ENCODE results near the gene IL25. TPM values are rescaled to one million over a fixed set of nuclear protein-coding genes. Genes with fewer than 3 reads are reported as not detected.

The IL25 gene
- polyA plus RNA-seq, 2 of the 4 experiments (the other 2 are of a cell fraction): not detected

DNA sequence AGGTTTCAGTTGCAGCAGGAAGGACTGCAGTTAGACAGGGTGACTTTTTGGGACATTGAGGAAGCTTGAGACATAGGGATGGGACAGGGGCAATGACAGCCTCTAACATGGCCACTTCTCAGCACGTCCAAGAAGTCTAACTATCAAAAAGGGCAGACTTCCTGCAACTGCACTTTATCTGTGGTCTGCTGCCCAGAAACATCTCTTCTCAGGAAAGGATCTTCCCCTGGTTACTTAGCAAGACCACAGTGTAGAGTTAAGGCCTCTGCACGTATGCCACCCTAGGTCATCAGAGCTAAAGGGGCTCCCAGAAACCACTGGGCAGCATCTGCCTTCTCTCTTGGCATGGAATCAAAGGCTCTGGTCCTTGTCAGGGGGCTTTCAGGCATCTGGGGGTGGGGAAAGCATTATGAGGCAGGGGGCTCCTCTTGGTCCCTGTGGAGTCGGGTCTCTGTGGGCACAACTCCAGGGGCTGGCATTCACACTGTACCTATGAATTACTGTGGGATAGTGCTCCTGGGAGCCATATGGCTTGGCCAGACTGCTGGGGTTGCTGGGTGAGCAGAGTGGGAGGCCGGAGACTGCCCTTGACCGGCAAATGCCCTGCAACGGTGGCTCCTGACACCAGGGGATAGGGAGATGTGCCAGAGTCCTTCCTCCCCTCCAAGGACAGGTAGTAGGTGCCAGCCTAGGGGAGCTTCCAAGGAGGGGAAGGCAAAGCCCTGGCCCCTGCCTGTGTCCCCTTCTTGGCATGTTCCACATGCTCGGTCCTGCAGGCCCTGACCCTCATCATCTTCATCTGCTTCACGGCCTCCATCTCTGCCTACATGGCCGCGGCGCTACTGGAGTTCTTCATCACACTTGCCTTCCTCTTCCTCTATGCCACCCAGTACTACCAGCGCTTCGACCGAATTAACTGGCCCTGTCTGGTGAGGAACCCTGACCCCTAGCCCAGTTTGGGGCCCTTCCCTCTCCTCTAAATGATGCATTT, 5.3 kb downstream of the IL25 start:
- no peak for ATAC-seq
- Histone ChIP-seq H3K4me1 (no peaks in the 10 kb centered on the region), H3K9me3 (no peaks in the 10 kb centered on the region), H3K27ac (no peak overlapping the region), H3K4me2 (no peak overlapping the region), H3K4me3 (no peak overlapping the region)
- ChIA-PET CTCF (interaction anchor here (0.8 to 11.1 kb wide), 10 partner anchors 8 to 112 kb away, joined by 3 to 186 read pairs (median 14); partner anchors contain the start of gene MYH7), POLR2A (no interaction called here)
- FAIRE-seq: no peak
- TF ChIP-seq NR3C1 (IDR thresholded peaks at IDR 0.05): no peak
- TF ChIP-seq EHMT2 (IDR thresholded peaks at IDR 0.05; ENCODE audit: low read depth): no peak
- TF ChIP-seq BHLHE40 (IDR thresholded peaks at IDR 0.05; ENCODE audit: low read depth, low read length): no peak
- TF ChIP-seq MAFK (IDR thresholded peaks at IDR 0.05; ENCODE audit: partially characterized antibody): no peak
- TF ChIP-seq, protein P1, sequence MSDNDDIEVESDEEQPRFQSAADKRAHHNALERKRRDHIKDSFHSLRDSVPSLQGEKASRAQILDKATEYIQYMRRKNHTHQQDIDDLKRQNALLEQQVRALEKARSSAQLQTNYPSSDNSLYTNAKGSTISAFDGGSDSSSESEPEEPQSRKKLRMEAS (IDR thresholded peaks at IDR 0.05): no peak
- TF ChIP-seq HOXA7 (CRISPR knock-in tag; IDR thresholded peaks at IDR 0.05): no peak
- TF ChIP-seq POLR2A (IDR thresholded peaks at IDR 0.05; ENCODE audit: low read length): no peak
- TF ChIP-seq ZSCAN20 (CRISPR knock-in tag; IDR thresholded peaks at IDR 0.05): no peak
- TF ChIP-seq EP300 (IDR thresholded peaks at IDR 0.05): no peak
- WGBS (ENCODE audit: missing lambda C conversion rate): 58% methylated on average over 12 of the region's 14 CpGs
- no peak for DNase-seq (ENCODE audit: low read depth in 1 of 2, low spot score in 1 of 2)

- H3K4me2 ChIP-seq: no peak overlapping the region
- DNase-seq (ENCODE audit: low read depth in 1 of 2, low spot score in 1 of 2) (no peak), FAIRE-seq (no peak), ATAC-seq (no peak)
- H3K9me3 ChIP-seq: no peaks in the 10 kb centered on the region
- TF ChIP-seq RNF2 (IDR thresholded peaks at IDR 0.05; ENCODE audit: borderline replicate concordance, low read depth): no peak
- TF ChIP-seq FOSB (CRISPR knock-in tag; IDR thresholded peaks at IDR 0.05): no peak
- no peak for TF ChIP-seq ZSCAN20 (CRISPR knock-in tag; IDR thresholded peaks at IDR 0.05)
- no peak for TF ChIP-seq TP53 (CRISPR knock-in tag; IDR thresholded peaks at IDR 0.05)
- no peak for TF ChIP-seq CBX2 (IDR thresholded peaks at IDR 0.05; ENCODE audit: borderline replicate concordance, low read depth)
- TF ChIP-seq POLR2A (IDR thresholded peaks at IDR 0.05; ENCODE audit: low read length): no peak
- no peak for TF ChIP-seq JUN (IDR thresholded peaks at IDR 0.05)
- no peak for TF ChIP-seq HES2 (IDR thresholded peaks at IDR 0.05)
- TF ChIP-seq E2F6 (IDR thresholded peaks at IDR 0.05; ENCODE audit: borderline replicate concordance, low read depth): no peak
- TF ChIP-seq TFCP2L1 (CRISPR knock-in tag; IDR thresholded peaks at IDR 0.05): no peak
- ChIA-PET CTCF (interaction anchor here (1.4 to 11.1 kb wide), 16 partner anchors 11 to 259 kb away, joined by 3 to 186 read pairs (median 20); partner anchors contain the start of genes MYH7, PABPN1 and SLC22A17), POLR2A (no interaction called here)
- H3K27ac ChIP-seq: no peak overlapping the region
- H3K4me3 ChIP-seq: no peak overlapping the region
- no peaks in the 10 kb centered on the region for H3K4me1 ChIP-seq
- 46% methylated on average over 11 of the region's 11 CpGs for WGBS (ENCODE audit: missing lambda C conversion rate)
Observed at GRCh38 chr14:23378612-23379220, 6.1 kb downstream of the IL25 start.

DNA sequence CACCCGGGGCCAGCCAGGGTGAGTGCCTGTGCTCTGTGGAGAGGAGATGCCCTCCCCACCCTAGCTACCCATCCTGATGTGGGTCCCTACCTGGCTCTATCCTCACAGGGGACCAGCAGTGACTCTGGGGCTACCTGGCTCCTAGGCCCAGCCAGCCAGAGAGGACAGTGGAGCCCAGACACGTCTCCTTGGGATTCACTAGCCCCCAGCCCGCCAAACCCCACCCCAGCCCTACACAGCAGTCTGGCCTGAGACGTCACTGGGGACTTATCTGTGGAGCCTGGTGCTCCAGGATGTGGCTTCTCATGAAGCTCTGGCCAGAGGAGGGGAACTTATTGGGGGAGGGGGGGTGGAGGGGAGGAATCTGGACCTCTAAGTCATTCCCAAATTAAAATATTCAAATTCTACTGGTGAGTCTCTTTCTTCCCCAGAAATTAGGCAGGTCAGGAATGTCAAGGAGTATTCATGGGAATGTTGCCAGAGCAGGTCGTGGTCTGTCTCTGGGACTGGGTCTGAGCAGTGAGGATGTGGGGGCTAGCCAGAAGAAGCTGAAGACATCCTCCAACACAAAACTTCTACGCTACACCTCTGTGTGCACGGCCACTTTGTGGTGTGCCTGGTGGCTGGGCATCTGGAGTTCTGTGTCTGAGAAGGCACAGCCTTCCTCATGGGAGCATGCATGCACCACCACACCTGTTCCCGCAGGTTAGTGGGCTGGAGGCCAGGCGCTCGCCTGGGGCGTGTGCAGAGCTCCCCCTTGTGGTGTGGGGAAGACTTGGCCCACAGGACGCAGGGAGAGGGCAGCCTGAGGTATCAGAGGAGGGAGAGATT, 7.0 kb downstream of the IL25 start:
- FAIRE-seq (no peak), ATAC-seq (peak; percentile 75 to 91; a peak in 4 of 6 replicates), DNase-seq (ENCODE audit: low read depth in 1 of 2, low spot score in 1 of 2) (peak; percentile 46 to 62)
- CTCF ChIA-PET: interaction anchor here (0.6 to 11.1 kb wide), 49 partner anchors 11 to 512 kb away, joined by 3 to 186 read pairs (median 4); partner anchors contain the start of genes BCL2L2, MYH7, PABPN1 and SLC22A17
- 5% methylated on average over 9 of the region's 12 CpGs for WGBS (ENCODE audit: missing lambda C conversion rate)
- POLR2A ChIA-PET: interaction anchor here (1.6 kb wide), 1 partner anchor 53 kb away, joined by 4 read pairs; no protein-coding TSS in a partner anchor
- H3K4me3 ChIP-seq: no peak overlapping the region
- no peaks in the 10 kb centered on the region for H3K9me3 ChIP-seq
- no peak overlapping the region for H3K27ac ChIP-seq
- no peaks in the 10 kb centered on the region for H3K4me1 ChIP-seq
- peak; percentile 84 to 89 for TF ChIP-seq RAD21 (conservative IDR thresholded peaks at IDR 0.05 in 1 of 2, IDR thresholded peaks at IDR 0.05 in 1 of 2)
- peak; percentile 88 for TF ChIP-seq SMC3 (IDR thresholded peaks at IDR 0.05)
- no peak for TF ChIP-seq CBX8 (IDR thresholded peaks at IDR 0.05)
- TF ChIP-seq NFE2L2 (conservative IDR thresholded peaks at IDR 0.05; ENCODE audit: low read length): no peak
- no peak for TF ChIP-seq CHD2 (IDR thresholded peaks at IDR 0.05; ENCODE audit: low read length, partially characterized antibody)
- TF ChIP-seq MAZ (IDR thresholded peaks at IDR 0.05; ENCODE audit: borderline replicate concordance, low read depth, low read length): no peak
- TF ChIP-seq, protein P2, sequence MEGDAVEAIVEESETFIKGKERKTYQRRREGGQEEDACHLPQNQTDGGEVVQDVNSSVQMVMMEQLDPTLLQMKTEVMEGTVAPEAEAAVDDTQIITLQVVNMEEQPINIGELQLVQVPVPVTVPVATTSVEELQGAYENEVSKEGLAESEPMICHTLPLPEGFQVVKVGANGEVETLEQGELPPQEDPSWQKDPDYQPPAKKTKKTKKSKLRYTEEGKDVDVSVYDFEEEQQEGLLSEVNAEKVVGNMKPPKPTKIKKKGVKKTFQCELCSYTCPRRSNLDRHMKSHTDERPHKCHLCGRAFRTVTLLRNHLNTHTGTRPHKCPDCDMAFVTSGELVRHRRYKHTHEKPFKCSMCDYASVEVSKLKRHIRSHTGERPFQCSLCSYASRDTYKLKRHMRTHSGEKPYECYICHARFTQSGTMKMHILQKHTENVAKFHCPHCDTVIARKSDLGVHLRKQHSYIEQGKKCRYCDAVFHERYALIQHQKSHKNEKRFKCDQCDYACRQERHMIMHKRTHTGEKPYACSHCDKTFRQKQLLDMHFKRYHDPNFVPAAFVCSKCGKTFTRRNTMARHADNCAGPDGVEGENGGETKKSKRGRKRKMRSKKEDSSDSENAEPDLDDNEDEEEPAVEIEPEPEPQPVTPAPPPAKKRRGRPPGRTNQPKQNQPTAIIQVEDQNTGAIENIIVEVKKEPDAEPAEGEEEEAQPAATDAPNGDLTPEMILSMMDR (IDR thresholded peaks at IDR 0.05): peak; percentile 86
- H3K4me2 ChIP-seq: no peak overlapping the region

Measured in A549 (cell line).